ENCODE results near the gene GBX2.

Gene GBX2

GRCh38 chr2:236205867-236206645 is 37.9 kb upstream of the GBX2 start:
- DNase-seq (ENCODE audit: low read depth), result no peak
- H3K4me3 ChIP-seq (ENCODE audit: low read depth, low read length), result no peak overlapping the region
- TF ChIP-seq, protein P1, sequence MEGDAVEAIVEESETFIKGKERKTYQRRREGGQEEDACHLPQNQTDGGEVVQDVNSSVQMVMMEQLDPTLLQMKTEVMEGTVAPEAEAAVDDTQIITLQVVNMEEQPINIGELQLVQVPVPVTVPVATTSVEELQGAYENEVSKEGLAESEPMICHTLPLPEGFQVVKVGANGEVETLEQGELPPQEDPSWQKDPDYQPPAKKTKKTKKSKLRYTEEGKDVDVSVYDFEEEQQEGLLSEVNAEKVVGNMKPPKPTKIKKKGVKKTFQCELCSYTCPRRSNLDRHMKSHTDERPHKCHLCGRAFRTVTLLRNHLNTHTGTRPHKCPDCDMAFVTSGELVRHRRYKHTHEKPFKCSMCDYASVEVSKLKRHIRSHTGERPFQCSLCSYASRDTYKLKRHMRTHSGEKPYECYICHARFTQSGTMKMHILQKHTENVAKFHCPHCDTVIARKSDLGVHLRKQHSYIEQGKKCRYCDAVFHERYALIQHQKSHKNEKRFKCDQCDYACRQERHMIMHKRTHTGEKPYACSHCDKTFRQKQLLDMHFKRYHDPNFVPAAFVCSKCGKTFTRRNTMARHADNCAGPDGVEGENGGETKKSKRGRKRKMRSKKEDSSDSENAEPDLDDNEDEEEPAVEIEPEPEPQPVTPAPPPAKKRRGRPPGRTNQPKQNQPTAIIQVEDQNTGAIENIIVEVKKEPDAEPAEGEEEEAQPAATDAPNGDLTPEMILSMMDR (conservative IDR thresholded peaks at IDR 0.05; ENCODE audit: low read depth, low read length), result no peak

DNA sequence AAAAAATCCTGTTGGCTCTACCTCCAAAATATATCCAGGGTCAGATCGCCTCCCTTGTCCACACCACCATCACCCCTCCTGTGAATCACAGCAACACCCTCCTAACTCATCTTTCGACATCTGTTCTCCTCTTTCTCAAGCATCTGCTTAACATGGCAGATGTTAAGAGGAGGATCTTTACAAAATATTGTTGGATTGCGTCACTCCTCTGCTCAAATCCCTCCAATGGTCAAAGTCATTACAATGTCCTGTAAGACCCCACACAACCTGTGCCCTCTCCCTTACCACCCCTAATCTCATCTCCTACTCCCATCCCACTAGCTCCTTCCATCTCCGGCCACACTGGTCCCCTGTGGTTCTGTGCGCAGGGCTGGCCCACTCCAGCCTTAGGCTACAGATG is 36.8 kb upstream of the GBX2 start:
- TF ChIP-seq, protein P1 (conservative IDR thresholded peaks at IDR 0.05; ENCODE audit: low read depth, low read length), result no peak
- DNase-seq (ENCODE audit: low read depth), result no peak
- H3K4me3 ChIP-seq (ENCODE audit: low read depth, low read length), result no peak overlapping the region

DNA sequence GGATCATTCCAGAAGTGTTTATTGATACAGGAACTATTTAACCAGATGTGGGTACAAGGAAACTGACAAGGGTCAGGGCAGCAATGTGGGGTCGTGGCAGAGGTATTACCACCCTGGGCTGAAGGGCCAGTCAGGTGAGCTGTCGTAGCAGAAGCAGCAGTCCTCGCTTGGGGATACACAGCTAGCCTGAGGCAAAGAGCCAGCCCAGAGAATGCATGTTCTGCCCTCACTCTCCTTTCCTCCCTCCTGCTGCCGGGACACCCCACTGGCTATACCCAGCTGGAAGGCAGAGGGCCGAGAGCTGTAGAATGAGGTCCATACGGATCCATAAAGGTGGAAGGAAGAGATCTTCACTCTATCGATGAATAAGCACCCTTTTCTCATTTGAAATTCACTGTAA is 32.2 kb upstream of the GBX2 start:
- DNase-seq (ENCODE audit: low read depth), result no peak
- H3K4me3 ChIP-seq (ENCODE audit: low read depth, low read length), result no peak overlapping the region
- TF ChIP-seq, protein P1 (conservative IDR thresholded peaks at IDR 0.05; ENCODE audit: low read depth, low read length), result no peak

DNA sequence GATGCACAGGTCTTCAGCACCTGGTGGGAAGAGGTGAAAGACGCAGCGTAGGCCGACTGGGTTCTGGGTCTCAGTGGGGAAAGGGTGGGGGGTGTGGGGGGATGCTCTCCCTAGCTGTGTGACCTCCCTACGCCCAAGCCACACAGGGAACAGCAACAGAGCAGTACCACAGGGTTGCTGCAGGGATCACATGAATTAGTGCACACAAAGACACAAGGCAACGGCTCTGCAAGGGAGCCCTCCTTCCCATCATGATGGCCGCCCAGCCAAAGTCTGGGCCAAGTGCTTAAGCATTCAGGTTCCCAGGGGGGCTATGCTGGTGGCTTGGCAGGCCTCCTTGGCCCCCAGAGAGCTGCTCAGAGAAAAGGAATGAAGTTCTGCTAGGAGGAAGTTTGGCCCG is 28.2 kb upstream of the GBX2 start:
- H3K4me3 ChIP-seq (ENCODE audit: low read depth, low read length), result no peak overlapping the region
- no peak for DNase-seq (ENCODE audit: low read depth)
- TF ChIP-seq, protein P1 (conservative IDR thresholded peaks at IDR 0.05; ENCODE audit: low read depth, low read length), result no peak

DNA sequence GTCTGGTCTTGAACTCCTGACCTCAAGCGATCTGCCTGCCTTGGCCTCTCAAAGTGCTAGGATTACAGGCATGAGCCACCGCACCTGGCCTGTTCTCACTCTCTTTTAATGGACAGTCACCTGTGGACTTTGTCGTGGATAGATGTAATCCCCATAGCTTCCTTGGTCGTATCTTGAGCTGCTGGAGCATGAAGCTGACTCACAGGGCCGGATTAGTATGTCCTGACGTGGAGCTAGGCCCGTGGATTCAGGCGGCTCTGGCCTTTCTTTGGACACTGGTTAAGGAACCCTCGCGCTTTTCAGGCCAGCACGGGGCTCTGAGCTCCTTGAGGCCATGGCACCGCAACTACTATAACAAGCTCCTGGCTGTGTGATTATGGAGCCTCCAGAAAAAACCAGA is 27.5 kb upstream of the GBX2 start:
- TF ChIP-seq, protein P1 (conservative IDR thresholded peaks at IDR 0.05; ENCODE audit: low read depth, low read length), result no peak
- no peak for DNase-seq (ENCODE audit: low read depth)

DNA sequence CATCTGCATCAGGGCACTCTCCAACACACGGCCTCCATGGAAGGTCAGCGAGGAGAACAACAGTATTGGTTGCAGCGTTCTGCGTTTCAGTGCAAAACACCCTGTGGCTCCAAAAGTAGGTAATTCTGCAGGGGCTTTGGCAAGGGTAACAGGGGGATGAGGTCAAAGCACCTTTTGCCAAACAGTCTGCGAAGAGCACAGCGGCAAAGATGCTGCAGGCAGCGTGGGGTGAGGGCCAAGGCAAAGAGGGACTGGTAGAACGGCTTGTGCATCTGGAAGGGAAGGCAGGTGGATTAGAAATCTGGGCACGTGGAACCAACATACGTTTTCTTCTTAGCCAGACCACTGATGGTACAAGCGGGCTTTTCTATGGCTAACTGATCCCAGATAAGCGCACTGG is 26.6 kb upstream of the GBX2 start:
- TF ChIP-seq, protein P1 (conservative IDR thresholded peaks at IDR 0.05; ENCODE audit: low read depth, low read length), result no peak
- H3K4me3 ChIP-seq (ENCODE audit: low read depth, low read length), result no peak overlapping the region
- no peak for DNase-seq (ENCODE audit: low read depth)

More for the DNA sequence above, 27.5 kb upstream of the GBX2 start:
- no peak overlapping the region for H3K4me3 ChIP-seq (ENCODE audit: low read depth, low read length)

DNA sequence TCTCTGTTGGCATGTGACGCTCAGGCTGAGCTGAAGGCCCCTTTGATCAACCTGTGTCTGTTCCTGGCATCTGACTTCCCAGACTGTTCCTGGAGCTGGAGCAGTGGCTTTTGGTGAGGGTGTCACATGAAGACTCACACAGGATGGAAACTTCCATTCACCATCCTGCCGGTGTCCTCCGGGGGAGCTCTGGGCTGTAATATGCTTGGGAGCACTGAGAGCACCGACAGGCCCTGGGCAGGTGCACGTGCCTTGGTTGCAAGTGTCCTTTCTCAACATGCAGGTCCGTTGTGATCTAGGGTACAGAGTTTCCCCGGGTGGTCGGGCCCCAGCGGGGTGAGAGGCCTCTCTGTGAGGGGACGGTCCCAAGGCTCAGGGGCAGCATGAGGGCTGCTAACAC is 24.8 kb upstream of the GBX2 start:
- TF ChIP-seq, protein P1 (conservative IDR thresholded peaks at IDR 0.05; ENCODE audit: low read depth, low read length), result no peak
- no peak for DNase-seq (ENCODE audit: low read depth)
- no peak overlapping the region for H3K4me3 ChIP-seq (ENCODE audit: low read depth, low read length)
